ENCODE results near the gene CA5A. TPM values are rescaled to one million over a fixed set of nuclear protein-coding genes. Genes with fewer than 3 reads are reported as not detected.

CA5A gene
- total RNA-seq, 4 donors from 2014 or later, result not detected

- TF ChIP-seq CTCF (IDR thresholded peaks at IDR 0.05), result no peak
- Histone ChIP-seq H3K36me3 (no peaks in the 10 kb centered on the region), H3K9me3 (no peaks in the 10 kb centered on the region), H3K4me1 (peaks cover 62% of the 10 kb centered on the region), H3K27ac (no peak overlapping the region), H3K4me3 (no peak overlapping the region), H3K27me3 (no peaks in the 10 kb centered on the region)
- WGBS, result 87% methylated on average over 11 of the region's 14 CpGs
- no peak for DNase-seq (ENCODE audit: low spot score in 2 of 2)
Measured at GRCh38 chr16:87851141-87851587, 85.2 kb downstream of the CA5A start.

- no peak overlapping the region for H3K27ac ChIP-seq
- no peak for DNase-seq (ENCODE audit: low spot score in 2 of 2)
- no peaks in the 10 kb centered on the region for H3K9me3 ChIP-seq
- peaks cover 55% of the 10 kb centered on the region for H3K4me1 ChIP-seq
- no peak overlapping the region for H3K4me3 ChIP-seq
- WGBS, result 95% methylated on average over 7 of the region's 25 CpGs
- TF ChIP-seq POLR2AphosphoS5 (IDR thresholded peaks at IDR 0.05), result no peak
- TF ChIP-seq CTCF (IDR thresholded peaks at IDR 0.05), result peak; percentile 85 to 92
- no peaks in the 10 kb centered on the region for H3K36me3 ChIP-seq
- no peaks in the 10 kb centered on the region for H3K27me3 ChIP-seq
Measured at GRCh38 chr16:87850009-87851006, 86.0 kb downstream of the CA5A start.

- no peaks in the 10 kb centered on the region for H3K36me3 ChIP-seq
- WGBS, result 69% methylated on average over 13 of the region's 16 CpGs
- peaks cover 50% of the 10 kb centered on the region for H3K4me1 ChIP-seq
- DNase-seq (ENCODE audit: low spot score in 2 of 2), result no peak
- TF ChIP-seq CTCF (IDR thresholded peaks at IDR 0.05) (no peak), POLR2A (IDR thresholded peaks at IDR 0.05) (no peak), EP300 (IDR thresholded peaks at IDR 0.05) (no peak), POLR2AphosphoS5 (IDR thresholded peaks at IDR 0.05) (no peak)
- no peaks in the 10 kb centered on the region for H3K9me3 ChIP-seq
- H3K27me3 ChIP-seq, result no peaks in the 10 kb centered on the region
- H3K4me3 ChIP-seq, result no peak overlapping the region
- H3K27ac ChIP-seq, result no peak overlapping the region
Measured at GRCh38 chr16:87849419-87850008, 86.8 kb downstream of the CA5A start.

- no peak for TF ChIP-seq POLR2AphosphoS5 (IDR thresholded peaks at IDR 0.05)
- TF ChIP-seq POLR2A (IDR thresholded peaks at IDR 0.05), result no peak
- TF ChIP-seq EP300 (IDR thresholded peaks at IDR 0.05), result no peak
- TF ChIP-seq CTCF (IDR thresholded peaks at IDR 0.05), result no peak
- peaks cover 43% of the 10 kb centered on the region for H3K4me1 ChIP-seq
- DNase-seq (ENCODE audit: low spot score in 2 of 2), result no peak
Measured at GRCh38 chr16:87848676-87849345, 87.5 kb downstream of the CA5A start.

More at GRCh38 chr16:87848676-87849345, 87.5 kb downstream of the CA5A start:
- no peaks in the 10 kb centered on the region for H3K9me3 ChIP-seq
- no peaks in the 10 kb centered on the region for H3K27me3 ChIP-seq
- peak overlapping the region; percentile 7 for H3K27ac ChIP-seq
- 90% methylated on average over 18 of the region's 18 CpGs for WGBS
- no peak overlapping the region for H3K4me3 ChIP-seq
- no peaks in the 10 kb centered on the region for H3K36me3 ChIP-seq

Data from suprapubic skin (tissue), 4 donors.